K562 (cell line): ENCODE results near the gene IZUMO4. TPM values are rescaled to one million over a fixed set of nuclear protein-coding genes. Genes with fewer than 3 reads are reported as not detected.
A peak's percentile ranks its signal among the peaks of the same experiment; 100 is the strongest.

ENCODE experiments used
- CHD4 ChIP-seq: fragments of 200-600 bp; sonication (generic); IDR thresholded peaks from 3 replicates; pipeline ENCODE4 v1.6.1; 2012; ENCODE audit warnings: low read depth, mild to moderate bottlenecking, mixed read lengths, low read length, inconsistent platforms; ENCODE audit not compliant: insufficient read depth, insufficient replicate concordance, poor library complexity, severe bottlenecking
- DMBX1 ChIP-seq: fragments of 250-450 bp; sonication (Bioruptor Pico); IDR thresholded peaks from 2 replicates; pipeline ENCODE4 v1.8.0; 2022; ENCODE audit warnings: inconsistent platforms, mild to moderate bottlenecking, moderate library complexity, borderline replicate concordance
- FIP1L1 ChIP-seq: fragments of 200-400 bp; formaldehyde crosslinking; IDR thresholded peaks from 2 replicates; pipeline ENCODE4 v1.6.1; 2018; ENCODE audit warnings: mild to moderate bottlenecking, low read depth, low read length; ENCODE audit not compliant: poor library complexity, severe bottlenecking
- GABPA ChIP-seq: fragments of 200-800 bp; sonication (Bioruptor generic); conservative IDR thresholded peaks from 2 replicates; pipeline ENCODE4 v1.6.1; 2016; ENCODE audit warnings: low read depth, missing genetic modification characterization, missing compliant biosample characterization
- KLF6 ChIP-seq: fragments of 250-450 bp; sonication (Bioruptor Pico); IDR thresholded peaks from 2 replicates; pipeline ENCODE4 v1.4.0; 2020; ENCODE audit warnings: mild to moderate bottlenecking, moderate library complexity, borderline replicate concordance
- NR2C2 ChIP-seq, 2 experiments: fragments of 200-800 bp in 1 of 2; sonication (Bioruptor generic) in 1 of 2; sonication (generic) in 1 of 2; formaldehyde crosslinking in 1 of 2; IDR thresholded peaks; 2 replicates each; pipeline versions ENCODE4 v1.6.1 to v1.8.0; 2016 to 2022; ENCODE audit warnings: mild to moderate bottlenecking in 1 of 2, missing compliant biosample characterization in 1 of 2, missing genetic modification characterization in 1 of 2, missing genetic modification reagents in 1 of 2
- SMAD4 ChIP-seq: fragments of 250-450 bp; sonication (Bioruptor Pico); conservative IDR thresholded peaks from 2 replicates; pipeline ENCODE4 v1.8.0; 2021; ENCODE audit warnings: inconsistent platforms, mild to moderate bottlenecking, moderate library complexity
- ZFP30 ChIP-seq: fragments of 250-450 bp; sonication (Bioruptor Pico); IDR thresholded peaks from 2 replicates; pipeline ENCODE4 v1.8.0; 2022; ENCODE audit warnings: moderate library complexity, mild to moderate bottlenecking, inconsistent platforms, borderline replicate concordance
- ZNF165 ChIP-seq: fragments of 250-450 bp; sonication (Bioruptor Pico); IDR thresholded peaks from 2 replicates; pipeline ENCODE4 v1.4.0; 2020; ENCODE audit warnings: borderline replicate concordance
- ZNF217 ChIP-seq: sonication (generic); formaldehyde crosslinking; IDR thresholded peaks from 2 replicates; pipeline ENCODE4 v1.8.0; 2022; ENCODE audit warnings: mild to moderate bottlenecking, missing genetic modification reagents
- ZNF57 ChIP-seq: fragments of 450-650 bp; formaldehyde crosslinking; IDR thresholded peaks from 2 replicates; pipeline ENCODE4 v1.4.0; 2020; ENCODE audit warnings: mild to moderate bottlenecking, moderate library complexity
- polyA plus RNA-seq, 8 experiments: library from polyadenylated mRNA; depleted of rRNA in 4 of 8; stranded (reverse) in 5 of 8; unstranded in 3 of 8; fragments of >200 nt; fragmentation: Nextera tagmentation in 2 of 8; fragmentation: Illumina TruSeq in 1 of 8; extraction: Ambion mirVana in 2 of 8; extraction: Trizol in 1 of 8; gene quantifications; 2 replicates each; pipeline versions ENCODE4 v1.2.1 to v1.2.3, GENCODE V29; 2011 to 2014; ENCODE audit warnings: inconsistent platforms in 1 of 8, missing spikeins in 1 of 8
- total RNA-seq, 7 experiments: library from RNA; depleted of rRNA in 6 of 7; stranded (reverse); fragments of >200 nt in 6 of 7; fragmentation: Illumina TruSeq in 2 of 7; extraction: Trizol in 2 of 7; gene quantifications; 2 replicates each; pipeline versions ENCODE4 v1.2.1 to v1.2.3, GENCODE V29; 2011 to 2021; ENCODE audit warnings: low replicate concordance in 1 of 7
- TF ChIP-seq, protein P1 (sequence below): fragments of 450-650 bp; conservative IDR thresholded peaks from 2 replicates; pipeline ENCODE4 v1.6.1; 2016; ENCODE audit warnings: missing genetic modification characterization, low read depth, mild to moderate bottlenecking, missing compliant biosample characterization, moderate library complexity
- TF ChIP-seq, protein P2 (sequence below), 3 experiments: fragments of 200-800 bp in 1 of 3; fragments of 250-450 bp in 1 of 3; fragments of 450-650 bp in 1 of 3; sonication (Bioruptor Pico) in 1 of 3; sonication (Bioruptor generic) in 1 of 3; formaldehyde crosslinking in 1 of 3; IDR thresholded peaks; 2 replicates each; pipeline versions ENCODE4 v1.6.1 to v1.8.0; 2016 to 2022; ENCODE audit warnings: mild to moderate bottlenecking in 2 of 3, missing genetic modification characterization in 2 of 3, missing compliant biosample characterization in 1 of 3, moderate library complexity in 1 of 3

IZUMO4 gene
- total and polyA plus RNA-seq, 9 of the 15 experiments (the other 6 are each of a cell fraction or from before 2014, with no cell fraction given): 0.07 to 3.9 (median 1.2) TPM

DNA sequence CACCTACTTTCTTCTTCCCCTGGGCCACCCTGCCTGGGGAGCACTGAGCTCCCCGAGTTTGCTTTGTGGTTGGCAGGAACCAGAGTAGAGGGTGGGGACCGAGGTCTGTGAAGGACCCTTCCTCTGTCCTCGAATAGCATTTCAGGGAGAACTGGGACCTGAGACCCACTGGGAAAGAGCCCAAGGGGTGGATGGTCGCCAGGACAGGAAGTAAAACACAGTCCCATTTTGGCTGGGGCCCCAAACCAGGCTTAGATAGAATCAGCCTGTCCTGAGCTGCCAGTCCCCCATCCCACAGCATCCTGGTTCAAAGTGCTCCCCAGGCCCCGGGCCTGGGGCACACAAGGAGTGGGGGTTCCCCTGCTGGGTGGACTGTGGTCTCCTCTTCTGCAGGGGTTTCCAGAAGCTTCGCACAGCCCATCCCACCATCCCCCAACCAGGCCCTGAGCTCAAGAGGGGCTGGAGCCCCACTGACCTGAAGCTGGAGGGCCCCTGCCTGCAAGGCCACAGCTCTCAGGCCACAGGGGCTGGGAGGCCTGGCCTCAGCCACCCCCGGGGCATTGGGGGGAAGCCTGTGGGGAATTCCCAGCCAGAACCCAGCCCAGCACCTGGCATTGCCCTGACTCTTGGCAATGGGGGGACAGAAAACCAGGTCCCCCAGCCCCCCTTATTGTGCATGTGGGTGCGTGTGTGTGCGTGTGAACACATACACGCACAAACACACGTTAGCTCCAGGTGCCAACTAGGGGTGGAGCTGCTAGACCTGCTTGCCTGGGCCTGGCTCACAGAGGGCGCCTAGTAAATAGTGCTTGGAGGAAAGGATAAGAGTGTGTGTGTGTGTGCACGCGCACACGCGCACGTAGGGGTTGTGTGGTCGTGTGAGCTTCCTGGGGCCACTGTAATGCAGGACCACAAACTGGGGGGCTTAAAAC, 44.7 kb upstream of the IZUMO4 start (continued):
- TF ChIP-seq SMAD4 (0 out of 2 replicates have a peak, but pooled peaks have one; percentile 22), GABPA (tag) (0 out of 2 replicates have a peak, but pooled peaks have one; percentile 29), ZNF57 (CRISPR knock-in tag) (0 out of 2 replicates have a peak, but pooled peaks have one; percentile 37), ZNF217 (CRISPR knock-in tag) (no peak), NR2C2 (CRISPR knock-in tag; IDR thresholded peaks at IDR 0.05) (0 out of 2 replicates have a peak, but pooled peaks have one; percentile 8), NR2C2 (tag; IDR thresholded peaks at IDR 0.05) (0 out of 2 replicates have a peak, but pooled peaks have one; percentile 8), FIP1L1 (no peak), DMBX1 (CRISPR knock-in tag) (0 out of 2 replicates have a peak, but pooled peaks have one; percentile 8), ZFP30 (CRISPR knock-in tag) (no peak), ZNF165 (no peak), CHD4 (peak; percentile 60), KLF6 (peak; percentile 62; the same call in 1 of the 2 replicates)
- TF ChIP-seq, protein P1, sequence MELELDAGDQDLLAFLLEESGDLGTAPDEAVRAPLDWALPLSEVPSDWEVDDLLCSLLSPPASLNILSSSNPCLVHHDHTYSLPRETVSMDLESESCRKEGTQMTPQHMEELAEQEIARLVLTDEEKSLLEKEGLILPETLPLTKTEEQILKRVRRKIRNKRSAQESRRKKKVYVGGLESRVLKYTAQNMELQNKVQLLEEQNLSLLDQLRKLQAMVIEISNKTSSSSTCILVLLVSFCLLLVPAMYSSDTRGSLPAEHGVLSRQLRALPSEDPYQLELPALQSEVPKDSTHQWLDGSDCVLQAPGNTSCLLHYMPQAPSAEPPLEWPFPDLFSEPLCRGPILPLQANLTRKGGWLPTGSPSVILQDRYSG (tag): 0 out of 2 replicates have a peak, but pooled peaks have one; percentile 2
- TF ChIP-seq, protein P2, sequence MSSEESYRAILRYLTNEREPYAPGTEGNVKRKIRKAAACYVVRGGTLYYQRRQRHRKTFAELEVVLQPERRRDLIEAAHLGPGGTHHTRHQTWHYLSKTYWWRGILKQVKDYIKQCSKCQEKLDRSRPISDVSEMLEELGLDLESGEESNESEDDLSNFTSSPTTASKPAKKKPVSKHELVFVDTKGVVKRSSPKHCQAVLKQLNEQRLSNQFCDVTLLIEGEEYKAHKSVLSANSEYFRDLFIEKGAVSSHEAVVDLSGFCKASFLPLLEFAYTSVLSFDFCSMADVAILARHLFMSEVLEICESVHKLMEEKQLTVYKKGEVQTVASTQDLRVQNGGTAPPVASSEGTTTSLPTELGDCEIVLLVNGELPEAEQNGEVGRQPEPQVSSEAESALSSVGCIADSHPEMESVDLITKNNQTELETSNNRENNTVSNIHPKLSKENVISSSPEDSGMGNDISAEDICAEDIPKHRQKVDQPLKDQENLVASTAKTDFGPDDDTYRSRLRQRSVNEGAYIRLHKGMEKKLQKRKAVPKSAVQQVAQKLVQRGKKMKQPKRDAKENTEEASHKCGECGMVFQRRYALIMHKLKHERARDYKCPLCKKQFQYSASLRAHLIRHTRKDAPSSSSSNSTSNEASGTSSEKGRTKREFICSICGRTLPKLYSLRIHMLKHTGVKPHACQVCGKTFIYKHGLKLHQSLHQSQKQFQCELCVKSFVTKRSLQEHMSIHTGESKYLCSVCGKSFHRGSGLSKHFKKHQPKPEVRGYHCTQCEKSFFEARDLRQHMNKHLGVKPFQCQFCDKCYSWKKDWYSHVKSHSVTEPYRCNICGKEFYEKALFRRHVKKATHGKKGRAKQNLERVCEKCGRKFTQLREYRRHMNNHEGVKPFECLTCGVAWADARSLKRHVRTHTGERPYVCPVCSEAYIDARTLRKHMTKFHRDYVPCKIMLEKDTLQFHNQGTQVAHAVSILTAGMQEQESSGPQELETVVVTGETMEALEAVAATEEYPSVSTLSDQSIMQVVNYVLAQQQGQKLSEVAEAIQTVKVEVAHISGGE (CRISPR knock-in tag; IDR thresholded peaks at IDR 0.05): 0 out of 6 replicates have a peak, but pooled peaks of 1 of the 3 experiments have one; percentile 24
